HT1080 (cell line): Measurements from ENCODE around the gene CDS1. TPM values are rescaled to one million over a fixed set of nuclear protein-coding genes. Genes with fewer than 3 reads are reported as not detected.
"Not testable (repeated sequence)": the region's sequence is repeated elsewhere in the genome, so short reads cannot be mapped to it uniquely, and the experiment has no call there.

ENCODE experiments used
- DNase-seq: peaks from one replicate; pipeline ENCODE4 v3.0.0-alpha.2; 2015; ENCODE audit warnings: low read depth
- total RNA-seq: library from RNA; depleted of rRNA; stranded (reverse); fragments of >200 nt; shearing (Covaris generic); gene quantifications from 2 replicates; pipeline ENCODE4 v1.2.3, GENCODE V29; 2014

Gene CDS1
- total RNA-seq, 1 experiment from 2014 or later = 1.5 TPM

DNA sequence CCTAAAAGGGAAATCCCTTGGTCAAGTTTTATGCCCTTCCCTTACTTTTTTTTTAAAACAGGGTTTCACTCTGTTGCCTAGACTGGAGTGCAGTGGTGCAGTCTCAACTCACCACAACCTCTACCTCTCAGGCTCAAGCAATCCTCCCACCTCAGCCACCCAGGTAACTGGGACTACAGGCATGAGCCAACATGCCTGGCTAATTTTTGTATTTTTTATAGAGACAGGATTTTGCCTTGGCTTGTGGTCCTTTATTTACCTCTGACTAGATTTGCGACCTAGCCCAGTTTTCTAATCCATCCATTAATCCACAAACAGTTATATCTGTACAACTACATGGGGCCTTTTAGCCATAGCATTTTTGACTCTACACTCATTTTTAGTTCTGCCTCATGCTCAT is 23.7 kb downstream of the CDS1 start:
- DNase-seq = no peak

DNA sequence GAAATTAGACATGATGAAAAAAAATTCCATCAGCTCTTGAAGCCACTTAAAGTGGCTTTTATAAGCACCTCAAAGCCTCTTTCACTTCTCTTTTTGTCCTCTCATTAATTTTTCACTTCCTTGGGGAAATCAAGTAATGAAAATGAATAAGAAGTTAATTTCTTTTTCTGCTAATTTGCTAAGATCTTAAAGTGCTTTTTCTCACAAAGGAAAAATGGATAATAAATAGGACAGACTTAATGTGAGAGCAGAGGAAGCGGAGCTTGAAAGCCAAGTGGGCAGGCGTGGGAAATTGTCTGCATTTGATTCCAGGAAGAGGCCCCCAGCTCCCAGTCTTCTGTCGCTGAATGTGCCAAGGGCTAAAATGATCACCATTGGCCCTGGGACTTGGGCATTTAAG is 28.6 kb downstream of the CDS1 start:
- no peak for DNase-seq

DNA sequence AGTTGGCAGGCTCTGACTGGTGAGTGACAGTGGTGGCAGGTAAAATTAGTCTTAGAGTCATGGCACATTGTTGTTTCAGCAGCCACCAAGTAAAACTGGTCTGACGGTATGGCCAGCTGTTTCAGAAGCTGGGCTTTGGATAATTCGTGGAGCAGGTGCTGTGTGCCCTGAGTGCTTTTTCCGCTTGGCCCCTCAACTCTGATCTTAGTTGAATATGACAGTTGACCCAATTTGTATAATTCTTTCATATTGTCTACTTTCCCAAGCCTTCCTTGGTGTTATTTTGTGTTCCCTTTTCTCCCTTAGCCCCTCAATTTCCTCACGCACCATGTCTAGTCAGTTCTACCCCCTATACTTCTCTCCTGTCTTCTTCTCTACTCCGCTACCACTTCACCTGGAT is 32.0 kb downstream of the CDS1 start:
- no peak for DNase-seq

DNA sequence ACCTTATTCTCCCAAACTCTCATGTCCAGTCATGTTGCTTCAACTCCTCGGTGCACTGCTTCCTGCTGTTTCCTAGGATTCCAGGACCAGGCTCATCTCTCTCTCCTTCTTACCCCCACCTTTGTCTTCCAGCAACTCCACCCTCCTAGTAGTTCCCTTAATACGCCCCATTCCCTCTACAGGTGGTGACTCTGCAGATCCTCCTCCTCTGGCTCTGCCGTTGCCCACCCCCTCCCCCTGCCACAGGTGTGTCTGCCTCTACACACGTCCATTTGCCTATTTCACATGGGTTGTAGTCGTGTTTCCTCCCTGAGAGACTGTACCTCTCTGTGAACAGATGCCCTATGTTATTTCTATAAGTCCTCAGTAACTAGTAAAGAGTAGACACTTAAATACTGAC is 32.4 kb downstream of the CDS1 start:
- DNase-seq = no peak

DNA sequence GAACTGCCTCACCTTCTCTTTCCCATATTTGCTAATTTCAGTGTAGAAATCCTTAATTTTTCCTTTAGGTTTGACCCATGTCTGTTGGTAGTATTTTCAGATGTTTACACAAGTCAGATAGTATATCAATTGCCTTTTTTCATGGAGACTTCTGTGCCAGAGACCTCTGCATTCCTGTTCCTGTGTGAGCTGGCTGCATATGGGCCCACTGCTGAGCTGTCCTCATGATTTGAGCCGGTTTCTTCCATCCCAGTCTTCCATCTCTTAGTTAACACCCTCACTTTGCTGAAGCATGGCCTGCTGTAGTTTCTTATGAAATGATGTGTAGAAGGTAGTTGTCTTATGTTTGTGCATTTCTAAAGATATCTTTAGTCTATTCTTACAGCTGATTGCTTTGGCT is 40.0 kb downstream of the CDS1 start:
- DNase-seq = no peak

DNA sequence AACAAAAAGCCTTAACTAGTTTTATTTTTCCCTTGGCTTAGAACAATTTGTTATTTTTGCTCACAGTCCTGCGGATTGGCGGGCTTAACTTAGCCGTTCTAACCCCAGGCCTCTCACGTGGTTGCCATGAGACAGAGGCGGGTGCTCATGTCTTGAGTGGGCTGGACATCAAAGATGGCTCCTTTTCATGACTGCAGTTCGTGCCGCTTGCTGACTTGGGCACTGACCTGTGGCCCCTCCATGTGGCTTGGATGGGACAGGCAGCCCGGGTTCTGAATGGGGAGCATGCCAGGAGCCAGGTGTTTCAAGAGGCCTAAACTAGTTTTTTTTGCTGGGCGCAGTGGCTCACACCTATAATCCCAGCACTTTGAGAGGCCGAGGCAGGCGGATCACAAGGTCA is 40.7 kb downstream of the CDS1 start:
- DNase-seq = no peak

DNA sequence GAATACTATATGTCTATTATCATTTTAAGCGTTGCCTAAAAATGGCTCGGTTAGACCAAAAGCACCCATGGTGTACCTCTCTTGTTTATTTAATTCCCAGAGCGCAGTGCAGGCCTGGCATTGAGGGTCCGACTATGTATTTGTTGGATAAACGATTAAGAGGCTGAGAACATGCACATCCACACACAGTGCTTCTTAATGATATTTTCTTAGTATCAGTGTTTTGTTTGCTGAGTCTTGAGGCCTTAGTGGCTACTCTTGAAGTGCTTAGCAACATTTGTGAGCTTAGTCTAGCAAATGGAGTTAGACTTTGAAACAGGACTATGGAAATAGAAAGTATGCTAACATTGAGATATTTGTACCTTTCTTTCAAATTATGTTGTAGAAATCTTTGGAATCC is 43.7 kb downstream of the CDS1 start:
- DNase-seq = no peak

DNA sequence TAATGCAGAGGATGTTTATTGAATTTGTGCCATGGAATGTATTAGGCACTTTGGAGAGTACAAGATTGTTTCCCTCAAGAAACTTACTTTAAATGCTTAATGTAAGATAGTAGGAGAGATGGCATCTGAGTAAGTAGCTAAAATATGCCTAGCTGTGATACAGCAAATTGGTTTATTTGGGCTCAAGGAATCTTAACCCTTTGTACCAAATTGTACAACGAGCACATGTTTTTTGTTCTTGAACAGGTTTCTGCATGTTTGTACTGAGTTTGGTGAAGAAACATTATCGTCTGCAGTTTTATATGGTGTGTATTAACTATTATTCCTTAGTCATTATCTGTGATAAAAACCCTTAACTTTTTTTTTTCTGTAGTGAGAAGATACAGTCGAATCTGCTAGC is 48.6 kb downstream of the CDS1 start:
- no peak for DNase-seq

DNA sequence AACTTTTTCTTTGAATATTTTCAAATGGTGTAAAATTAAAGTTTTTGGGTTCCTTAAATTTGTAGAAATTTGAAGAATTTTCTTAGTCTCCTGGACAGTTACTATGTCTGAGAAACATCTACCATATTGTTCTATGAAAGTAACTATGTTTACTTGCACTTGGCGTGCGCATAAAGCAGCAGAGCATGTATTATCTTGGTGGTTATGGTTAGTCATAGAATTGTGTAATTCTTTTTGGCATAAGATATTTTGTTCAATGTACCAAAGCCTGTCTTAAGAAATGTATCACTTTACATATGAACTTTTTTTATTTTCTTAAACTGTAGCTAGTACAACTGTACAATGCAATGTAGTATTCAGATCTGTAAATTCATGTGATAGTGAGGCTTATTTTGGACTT is 49.2 kb downstream of the CDS1 start:
- DNase-seq = peak; percentile 27

DNA sequence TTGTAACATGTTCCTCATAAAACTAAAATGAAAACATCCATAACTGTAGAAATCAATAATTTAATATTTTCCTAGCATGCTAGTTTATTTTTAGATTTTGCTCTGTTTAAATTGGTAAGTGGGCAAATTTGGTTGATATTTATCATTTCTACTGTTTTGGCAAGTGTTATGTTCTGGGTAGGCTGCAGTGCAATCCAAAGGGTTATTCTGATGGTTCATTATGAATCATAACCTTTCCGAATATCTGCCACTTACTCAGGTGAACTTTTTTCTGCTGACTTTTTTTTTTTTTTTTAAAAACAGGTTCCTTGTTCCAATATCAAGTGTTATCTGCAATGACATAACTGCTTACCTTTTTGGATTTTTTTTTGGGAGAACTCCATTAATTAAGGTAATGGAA is 52.0 kb downstream of the CDS1 start:
- no peak for DNase-seq

DNA sequence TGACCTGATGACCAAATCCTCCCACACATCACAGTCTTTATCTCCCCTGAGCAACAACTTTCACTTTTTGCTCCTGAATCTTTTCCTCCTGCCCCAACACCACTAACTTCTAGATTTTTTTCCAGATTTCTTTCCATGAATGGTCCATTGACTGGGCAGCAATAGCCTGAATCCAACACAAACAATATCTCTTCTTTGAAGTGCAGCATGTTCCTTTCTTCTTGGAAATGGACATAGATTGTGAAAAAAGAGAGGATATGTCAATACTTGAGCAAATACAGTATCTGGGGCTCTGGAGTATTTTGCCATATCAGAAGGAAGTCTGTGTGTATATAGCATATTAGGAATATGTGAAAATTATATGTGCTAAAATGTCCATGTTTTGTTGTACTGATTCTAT is 55.2 kb downstream of the CDS1 start:
- DNase-seq = no peak

DNA sequence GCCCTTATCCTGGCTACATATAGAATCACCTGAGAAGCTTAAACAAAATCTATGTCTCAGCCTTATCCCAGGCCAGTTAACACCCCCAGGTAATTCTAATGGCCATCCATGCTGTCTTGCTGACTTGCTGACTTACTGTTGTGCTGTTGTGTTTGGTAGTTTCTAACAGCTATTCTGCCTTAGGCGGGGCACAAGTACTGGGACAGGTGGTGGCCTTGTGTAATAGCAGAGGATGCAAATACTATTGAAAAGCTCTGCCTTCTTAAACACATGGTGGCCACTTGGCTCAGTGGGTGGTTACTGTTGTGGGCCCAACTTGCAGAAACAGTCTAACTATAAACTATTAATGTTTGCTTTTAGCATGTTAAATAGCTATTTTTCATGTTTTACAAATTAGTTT is 56.2 kb downstream of the CDS1 start:
- no peak for DNase-seq

DNA sequence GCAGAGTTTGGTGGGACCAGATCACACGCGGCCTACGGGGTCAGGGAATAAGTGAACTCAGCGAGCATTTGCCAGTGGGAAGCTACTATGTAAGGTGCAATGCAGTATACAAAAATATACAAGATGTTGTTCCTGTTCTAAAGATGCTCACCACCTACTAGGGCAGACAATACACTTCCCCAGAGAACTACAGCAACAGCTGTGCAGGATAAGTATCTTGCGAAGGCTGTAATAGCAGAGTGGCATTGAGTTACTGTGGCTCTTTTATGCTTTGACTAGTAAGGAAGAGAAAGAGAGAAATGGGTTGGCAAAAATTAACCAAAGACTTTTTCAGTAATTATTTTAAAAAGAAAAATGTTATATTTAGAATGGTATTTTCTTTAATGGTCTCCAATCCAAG is 61.2 kb downstream of the CDS1 start:
- no peak for DNase-seq

DNA sequence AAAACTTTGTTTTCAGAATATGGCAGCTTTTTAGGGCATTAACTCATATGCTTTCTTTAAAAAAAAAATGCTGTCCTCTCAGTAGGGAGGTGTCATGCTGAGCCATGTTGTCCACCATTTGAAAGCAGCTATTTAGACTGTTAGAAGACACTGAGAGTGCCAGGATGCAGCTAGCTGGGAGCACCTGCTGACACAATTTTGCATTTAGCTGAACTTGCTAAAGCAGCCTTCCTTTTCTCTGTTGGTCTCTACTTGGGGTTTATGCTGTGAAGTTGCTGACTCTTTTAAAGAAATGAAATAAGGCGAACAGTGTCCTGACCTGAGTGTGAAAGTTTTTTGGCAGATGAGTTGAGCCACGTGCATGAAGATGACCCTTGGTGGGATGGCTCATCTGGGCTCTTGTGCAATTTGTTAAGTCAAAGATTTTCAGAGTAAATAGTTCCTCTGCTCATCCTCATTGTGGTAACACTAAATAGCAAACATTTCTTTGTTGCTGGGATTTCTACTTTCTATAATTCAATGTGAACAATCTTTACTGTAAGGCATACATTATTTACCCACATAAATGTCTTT is 64.5 kb downstream of the CDS1 start:
- DNase-seq = no peak

DNA sequence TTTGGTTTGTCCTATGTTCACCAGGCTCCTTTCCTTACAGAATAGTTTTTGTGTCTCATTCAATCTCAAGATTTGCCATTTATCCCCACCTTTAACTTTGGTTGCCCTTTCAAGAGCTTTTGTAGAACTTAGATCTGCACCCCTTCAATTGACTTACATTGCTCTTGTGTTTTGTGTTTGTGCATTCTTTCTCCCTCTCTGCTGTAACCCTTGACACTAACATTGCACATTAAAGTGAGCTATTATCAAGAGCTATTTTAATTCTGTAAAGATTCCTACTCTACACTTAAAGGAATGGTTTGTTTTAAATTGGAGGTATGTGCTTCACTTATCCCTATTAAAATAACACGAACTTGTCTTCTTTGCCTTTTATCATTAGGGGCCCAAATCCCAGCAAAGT is 65.3 kb downstream of the CDS1 start:
- DNase-seq = no peak

DNA sequence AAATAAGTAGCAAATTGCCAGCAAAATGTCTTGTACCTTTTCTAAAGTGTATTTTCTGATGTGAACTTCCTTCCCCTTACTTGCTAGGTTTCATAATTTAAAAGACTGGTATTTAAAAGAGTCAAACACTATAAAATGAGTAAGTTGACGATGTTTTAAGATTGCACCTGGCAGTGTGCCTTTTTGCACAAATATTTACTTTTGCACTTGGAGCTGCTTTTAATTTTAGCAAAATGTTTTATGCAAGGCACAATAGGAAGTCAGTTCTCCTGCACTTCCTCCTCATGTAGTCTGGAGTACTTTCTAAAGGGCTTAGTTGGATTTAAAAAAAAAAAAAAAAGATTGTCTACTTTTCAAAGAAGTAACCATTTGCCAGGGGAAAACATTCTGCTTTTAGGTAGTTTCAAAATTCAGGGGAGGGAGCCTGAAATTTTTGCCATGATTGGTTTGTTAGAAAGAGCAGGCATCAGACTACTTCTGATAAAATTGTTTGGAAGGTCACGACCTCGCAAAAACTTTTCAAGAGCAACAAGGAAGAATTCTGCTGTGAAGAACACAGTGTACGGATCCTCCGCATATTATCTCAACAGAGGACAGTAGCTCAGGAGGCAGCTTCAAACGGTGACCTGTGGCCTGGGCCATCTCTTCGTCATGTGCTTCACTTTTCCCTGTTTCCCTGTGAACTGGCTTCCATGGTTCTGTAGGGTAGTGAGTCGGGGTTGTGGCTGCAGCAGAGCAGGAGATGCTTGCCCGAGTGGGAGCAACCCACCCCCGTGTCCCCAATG is 66.1 kb downstream of the CDS1 start:
- no peak for DNase-seq

DNA sequence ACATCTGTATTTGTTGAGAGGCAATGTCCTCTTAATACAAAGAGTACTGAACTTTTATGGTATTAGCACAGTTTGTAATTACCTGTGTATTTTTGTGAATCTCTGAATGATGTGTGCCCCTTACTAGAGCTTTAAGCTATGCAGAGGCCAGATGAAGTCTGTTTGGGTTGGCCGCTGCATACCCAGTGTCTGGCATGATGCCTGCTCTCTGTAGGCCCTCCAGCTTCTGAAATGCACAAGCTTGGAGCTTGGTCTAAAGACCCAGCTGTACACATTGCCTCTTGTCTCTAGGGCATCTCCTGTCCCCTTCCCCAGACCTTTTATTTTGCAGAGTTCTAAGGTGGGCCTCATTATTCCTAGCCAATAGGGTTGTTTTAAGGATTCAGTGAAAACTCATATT is 68.6 kb downstream of the CDS1 start:
- no peak for DNase-seq

DNA sequence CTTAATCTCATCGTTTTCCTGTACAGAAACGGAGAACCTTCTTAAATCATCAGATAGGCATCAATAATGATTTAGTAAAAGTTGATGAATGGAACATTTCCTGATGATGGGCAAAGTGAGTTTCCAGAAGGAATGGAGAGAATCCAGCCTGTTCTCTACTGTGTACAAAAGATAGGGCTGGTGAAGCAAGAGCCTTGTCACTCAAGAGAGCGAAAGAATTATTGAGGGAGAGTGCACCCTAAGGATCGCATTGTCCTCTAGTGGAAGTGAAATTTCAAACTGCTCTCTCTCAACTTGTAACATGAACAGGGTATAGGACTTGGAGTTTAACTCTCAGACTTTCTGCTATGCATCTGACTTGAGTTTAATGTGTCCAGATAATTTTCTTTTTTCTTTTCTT is 69.6 kb downstream of the CDS1 start:
- no peak for DNase-seq

DNA sequence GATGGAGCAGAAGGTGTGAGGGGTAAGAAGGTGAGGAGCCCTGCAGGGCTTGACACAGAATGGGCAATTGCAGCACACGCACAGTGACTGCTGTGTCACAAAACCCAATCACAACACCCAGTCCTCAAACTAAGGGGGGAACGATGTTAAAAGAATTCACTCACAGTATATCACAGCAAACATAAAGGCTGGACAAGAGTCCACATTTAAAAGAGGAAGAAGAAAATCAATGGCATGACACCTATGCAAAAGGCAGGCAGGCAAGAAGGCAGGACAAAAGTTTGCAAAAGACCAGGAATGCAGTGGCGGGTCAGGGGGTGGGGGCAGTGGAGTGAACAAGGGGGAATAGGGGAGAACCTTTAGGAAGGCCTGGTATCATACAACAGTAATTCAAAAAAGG is 77.7 kb downstream of the CDS1 start:
- no peak for DNase-seq

DNA sequence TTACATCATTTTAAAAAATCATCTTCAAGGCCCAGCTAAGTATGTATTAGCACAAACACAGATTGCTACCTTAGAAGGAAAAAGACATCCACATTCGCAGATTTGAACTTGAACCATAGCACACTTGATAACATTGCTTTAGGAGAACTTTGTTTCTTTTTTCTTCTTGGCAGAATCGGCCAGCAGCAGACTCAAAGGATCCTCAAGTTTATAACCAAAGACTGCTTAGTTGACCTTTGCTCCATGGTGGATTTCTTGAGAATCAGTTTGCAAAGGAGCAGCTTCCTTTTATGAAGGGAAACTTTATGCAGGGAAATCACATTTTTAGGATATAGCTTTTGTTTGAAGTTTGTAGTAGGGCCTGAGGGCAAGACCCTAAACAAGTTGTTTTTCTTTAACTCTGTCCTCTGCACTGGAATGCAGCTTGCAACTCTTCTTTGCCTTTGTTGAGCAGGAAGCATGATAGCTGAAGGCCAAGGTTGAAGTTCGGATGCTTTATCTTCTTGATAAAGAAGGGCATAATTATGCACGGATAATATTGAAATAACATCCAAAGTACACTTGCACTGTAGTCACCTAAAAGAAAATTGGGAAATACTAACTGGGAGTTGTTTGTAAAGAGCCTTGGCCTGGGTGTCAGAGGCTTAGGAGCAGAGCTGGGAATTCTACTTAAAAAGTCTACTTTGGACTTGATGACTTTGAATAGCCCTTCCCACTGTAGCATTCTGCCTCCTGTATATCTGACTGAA is 78.4 kb downstream of the CDS1 start:
- DNase-seq = no peak

DNA sequence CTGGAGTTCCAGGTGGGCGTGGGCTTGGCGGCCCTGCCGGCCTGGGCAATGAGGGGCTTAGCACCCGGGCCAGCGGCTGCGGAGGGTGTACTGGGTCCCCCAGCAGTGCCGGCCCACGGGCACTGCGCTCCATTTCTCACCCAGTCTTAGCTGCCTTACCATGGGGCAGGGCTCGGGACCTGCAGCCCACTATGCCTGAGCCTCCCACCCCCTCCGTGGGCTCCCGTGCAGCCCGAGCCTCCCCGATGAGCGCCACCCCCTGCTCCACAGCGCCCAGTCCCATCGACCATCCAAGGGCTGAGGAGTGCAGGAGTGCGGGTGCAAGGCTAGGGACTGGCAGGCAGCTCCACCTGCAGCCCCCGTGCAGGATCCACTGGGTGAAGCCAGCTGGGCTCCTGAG is 81.8 kb downstream of the CDS1 start:
- DNase-seq = not testable (repeated sequence)

DNA sequence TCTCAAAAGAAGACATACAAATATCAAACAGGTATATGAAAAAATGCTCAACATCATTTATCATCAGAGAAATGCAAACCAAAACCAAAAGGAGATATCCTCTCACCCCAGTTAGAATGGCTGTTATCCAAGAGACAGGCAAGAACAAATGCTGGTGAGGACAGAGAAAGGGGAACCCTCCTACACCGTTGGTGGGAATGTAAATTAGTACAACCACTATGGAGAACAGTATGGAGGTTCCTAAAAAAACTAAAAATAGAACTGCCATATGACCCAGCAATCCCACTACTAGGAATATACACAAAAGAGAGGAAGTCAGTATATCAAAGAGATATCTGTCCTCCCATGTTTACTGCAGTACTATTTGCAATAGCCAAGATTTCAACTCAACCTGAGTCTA is 83.5 kb downstream of the CDS1 start:
- no peak for DNase-seq

DNA sequence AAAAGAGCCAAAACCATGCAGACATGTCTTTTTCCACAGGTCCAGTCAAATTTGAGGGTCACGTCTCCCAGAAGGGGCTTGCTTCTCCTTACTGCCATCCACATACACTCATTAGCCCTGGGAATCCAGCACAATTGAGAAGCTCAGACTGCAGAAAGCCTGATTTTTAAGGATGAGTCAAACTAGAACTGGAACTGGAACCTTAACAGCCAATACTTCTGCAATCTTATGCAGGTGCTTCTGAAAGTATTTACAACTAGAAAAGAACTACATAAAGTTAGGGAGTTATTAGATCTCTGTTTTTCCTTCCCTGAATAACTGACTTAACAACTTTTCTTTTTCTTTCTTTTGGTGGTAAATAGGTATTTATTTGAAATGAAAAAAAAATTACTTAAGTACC is 86.3 kb downstream of the CDS1 start:
- DNase-seq = no peak
